ENCODE results near the gene NLRP12. TPM values are rescaled to one million over a fixed set of nuclear protein-coding genes. Genes with fewer than 3 reads are reported as not detected.

Gene NLRP12
- total and polyA plus RNA-seq, 2 of the 4 experiments (the other 2 are of a cell fraction): not detected

- Histone ChIP-seq H3K9me3 (ENCODE audit: control insufficient read depth, insufficient read depth, low read length) (no peaks in the 10 kb centered on the region), H2AK9ac (replicated peaks; ENCODE audit: low read depth, low read length, poor library complexity) (no peak overlapping the region), H3K23ac (ENCODE audit: low read depth, low read length) (no peak overlapping the region), H4K8ac (ENCODE audit: low read depth in 2 of 2, low read length in 2 of 2) (no peak overlapping the region), H3K9me1 (ENCODE audit: insufficient read depth, low read length) (peaks cover 7% of the 10 kb centered on the region; the same call in 1 of the 2 replicates), H3K27ac (ENCODE audit: insufficient read depth, low read length) (no peak overlapping the region), H3K14ac (replicated peaks; ENCODE audit: low read depth, low read length) (no peak overlapping the region), H2BK120ac (ENCODE audit: low read depth, low read length) (no peak overlapping the region), H3K4me2 (ENCODE audit: low read depth, low read length) (no peak overlapping the region), H2AK5ac (ENCODE audit: low read depth, low read length) (no peak overlapping the region), H3K36me3 (ENCODE audit: control insufficient read depth, insufficient read depth, low read length) (peaks cover 44% of the 10 kb centered on the region), H3K9ac (ENCODE audit: low read depth, low read length) (no peak overlapping the region), H2AFZ (replicated peaks; ENCODE audit: low read length, poor library complexity) (no peak overlapping the region), H3K4me1 (ENCODE audit: control insufficient read depth, insufficient read depth, low read length) (no peaks in the 10 kb centered on the region), H2BK20ac (ENCODE audit: low read depth, low read length) (no peak overlapping the region), H3K27me3 (ENCODE audit: control insufficient read depth, insufficient read depth, low read length) (no peaks in the 10 kb centered on the region), H3K56ac (ENCODE audit: extremely low read depth, insufficient read depth, low read length) (no peak overlapping the region), H2BK5ac (ENCODE audit: low read depth, low read length, poor library complexity, severe bottlenecking) (no peak overlapping the region), H4K91ac (ENCODE audit: insufficient read depth, low read depth, low read length) (no peak overlapping the region), H3K4me3 (ENCODE audit: insufficient read depth, low read depth, low read length) (no peak overlapping the region), H4K5ac (ENCODE audit: low read depth, low read length) (no peak overlapping the region), H3K18ac (ENCODE audit: low read depth, low read length) (no peak overlapping the region), H3K4ac (ENCODE audit: low read depth, low read length) (no peak overlapping the region), H4K20me1 (ENCODE audit: insufficient read depth, low read length) (peaks cover 64% of the 10 kb centered on the region), H2BK15ac (ENCODE audit: low read depth, low read length) (no peak overlapping the region), H3K79me1 (ENCODE audit: low read depth in 1 of 2, low read length in 2 of 2) (peaks cover 13 to 60% of the 10 kb centered on the region in 2 experiments)
- in situ Hi-C loops (cut with MboI; ENCODE audit: low sequenced_read_pairs): loop anchor here (10.0 kb wide), 1 partner anchor 582 kb away; no protein-coding TSS in a partner anchor
- intact Hi-C loops (cut with micrococcal nuclease): no loop called here
- DNase-seq (no peak), ATAC-seq (ENCODE audit: low read depth) (no peak)
- 100% methylated on average over 4 of the region's 6 CpGs; no CpG with 5 or more reads in 1 of the 2 experiments for WGBS, 2 experiments (ENCODE audit: extremely low coverage in 2 of 2, insufficient read length in 1 of 2)
- ChIA-PET POLR2A (ENCODE audit: unreplicated experiment) (no interaction called here), CTCF (interaction anchor here (0.5 kb wide), 1 partner anchor 14 kb away, joined by 4 read pairs; no protein-coding TSS in a partner anchor)
- no peak for TF ChIP-seq FOS (IDR thresholded peaks at IDR 0.05; ENCODE audit: low read depth, low read length)
- TF ChIP-seq RCOR1 (IDR thresholded peaks at IDR 0.05; ENCODE audit: insufficient replicate concordance, low read length): no peak
- TF ChIP-seq CHD1 (IDR thresholded peaks at IDR 0.05; ENCODE audit: low read depth, low read length): no peak
- no peak for TF ChIP-seq CTCF (conservative IDR thresholded peaks at IDR 0.05; ENCODE audit: low read depth, low read length)
- no peak for TF ChIP-seq RAD21 (IDR thresholded peaks at IDR 0.05; ENCODE audit: low read length)
- TF ChIP-seq ELK1 (IDR thresholded peaks at IDR 0.05; ENCODE audit: borderline replicate concordance, low read depth, low read length): no peak
- TF ChIP-seq USF2 (IDR thresholded peaks at IDR 0.05; ENCODE audit: low read depth, low read length): no peak
- TF ChIP-seq BHLHE40 (IDR thresholded peaks at IDR 0.05; ENCODE audit: low read depth, low read length): no peak
- TF ChIP-seq NFE2L2 (IDR thresholded peaks at IDR 0.05; ENCODE audit: low read depth, low read length): no peak
- TF ChIP-seq POLR2A (IDR thresholded peaks at IDR 0.05; ENCODE audit: low read depth, low read length): no peak; the same call in 1 of the 2 replicates
- no peak for TF ChIP-seq MXI1 (IDR thresholded peaks at IDR 0.05; ENCODE audit: borderline replicate concordance, low read depth, low read length)
- TF ChIP-seq SMC3 (IDR thresholded peaks at IDR 0.05; ENCODE audit: low read depth, low read length): no peak
- BruUV-seq (replicated peaks): no TSS peak
- dilution Hi-C loops (cut with HindIII; ENCODE audit: low sequenced_read_pairs, unreplicated experiment): no loop called here
These were observed 48.6 kb upstream of the NLRP12 start for GRCh38 chr19:53872762-53873161.

Data from IMR-90 (cell line).